ENCODE measurements around the gene RBMS3.

RBMS3 gene

DNA sequence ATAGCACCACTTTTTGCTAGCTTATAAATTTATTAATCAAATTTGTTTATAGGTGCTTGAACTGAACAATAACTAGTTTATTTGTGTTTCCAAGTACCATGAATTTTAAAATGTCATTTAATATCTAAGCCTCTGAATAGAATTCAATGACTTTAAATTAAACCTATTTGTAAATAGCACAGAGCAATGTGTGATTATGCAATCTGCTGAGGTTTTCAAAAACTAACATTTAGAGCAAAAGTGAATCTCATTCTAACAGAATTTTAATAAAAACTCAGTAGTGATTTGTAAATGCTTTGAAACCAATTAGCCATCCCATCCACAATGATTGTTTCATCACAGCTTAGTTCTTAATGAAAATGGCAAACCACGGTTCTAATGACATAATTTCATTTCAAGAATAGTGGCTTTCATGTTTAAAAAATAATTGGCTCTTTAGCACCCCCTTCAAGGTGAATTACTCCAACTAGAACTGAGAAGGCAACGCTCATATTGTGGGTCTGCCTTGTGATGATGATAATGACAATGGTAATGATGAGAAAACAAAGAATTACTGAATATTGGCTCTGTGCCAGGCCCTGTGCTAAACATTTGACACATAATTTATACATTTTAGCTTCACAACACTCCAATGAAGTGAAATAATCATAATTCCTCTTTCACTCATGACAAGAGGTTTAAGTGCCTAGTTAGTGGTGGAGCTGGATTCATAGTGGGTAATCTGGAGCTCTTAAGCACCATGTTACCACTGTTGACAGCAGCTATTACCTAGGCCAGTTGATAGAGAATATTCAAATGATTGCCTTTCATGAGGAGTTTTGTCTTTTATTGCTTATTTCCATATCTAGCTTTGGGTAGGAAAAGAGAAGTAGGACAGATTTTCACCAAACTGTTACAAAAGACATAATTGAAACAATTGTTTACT is 145.7 kb downstream of the RBMS3 start:
- Histone ChIP-seq H2BK120ac (ENCODE audit: insufficient read depth, low read length, poor library complexity) (no peak overlapping the region), H3K4me2 (ENCODE audit: low read length) (no peak overlapping the region), H3K27me3 (ENCODE audit: insufficient read depth, low read length) (no peaks in the 10 kb centered on the region), H2BK5ac (ENCODE audit: low read depth, low read length, poor library complexity) (no peak overlapping the region), H3K79me1 (ENCODE audit: low read length) (peaks cover 4% of the 10 kb centered on the region), H2BK12ac (ENCODE audit: low read length) (no peak overlapping the region), H3K79me2 (ENCODE audit: control insufficient read depth, insufficient read depth, low read length, poor library complexity) (peaks cover under 1% of the 10 kb centered on the region), H3K4me3 (ENCODE audit: low read depth, low read length) (no peak overlapping the region), H3K4ac (ENCODE audit: low read depth, low read length) (no peak overlapping the region), H3K14ac (ENCODE audit: low read length) (no peak overlapping the region), H3K23ac (ENCODE audit: low read length) (no peak overlapping the region), H4K91ac (ENCODE audit: low read depth, low read length) (no peak overlapping the region), H4K12ac (ENCODE audit: low read depth, low read length) (no peak overlapping the region), H3K27ac (ENCODE audit: low read depth, low read length) (no peak overlapping the region), H2AFZ (ENCODE audit: insufficient read depth, low read length, poor library complexity) (no peak overlapping the region), H3K36me3 (ENCODE audit: control insufficient read depth in 1 of 2, insufficient read depth in 2 of 2, low read length in 2 of 2) (no peaks in the 10 kb centered on the region), H4K8ac (ENCODE audit: low read depth, low read length) (no peak overlapping the region), H2AK5ac (ENCODE audit: low read length) (no peak overlapping the region), H3K18ac (ENCODE audit: low read length) (no peak overlapping the region), H3K4me1 (ENCODE audit: control insufficient read depth in 1 of 2, insufficient read depth in 2 of 2, low read length in 2 of 2) (peaks cover 2% of the 10 kb centered on the region in 2 experiments), H3K9me3 (ENCODE audit: insufficient read depth, low read depth, low read length) (no peaks in the 10 kb centered on the region), H3K9ac (ENCODE audit: low read length) (no peak overlapping the region)
- DNase-seq, result no peak
- no CpG with 5 or more reads among the region's 2 CpGs for WGBS (ENCODE audit: extremely low coverage, insufficient coverage, insufficient read length)

- Histone ChIP-seq H3K4me2 (ENCODE audit: low read length) (no peak overlapping the region), H2AK5ac (ENCODE audit: low read length) (no peak overlapping the region), H2BK5ac (ENCODE audit: low read depth, low read length, poor library complexity) (peak overlapping the region; percentile 9), H3K4ac (ENCODE audit: low read depth, low read length) (no peak overlapping the region), H3K9me3 (ENCODE audit: insufficient read depth, low read depth, low read length) (no peaks in the 10 kb centered on the region), H3K4me1 (ENCODE audit: control insufficient read depth in 1 of 2, insufficient read depth in 2 of 2, low read length in 2 of 2) (peaks cover 2 to 3% of the 10 kb centered on the region in 2 experiments), H2AFZ (ENCODE audit: insufficient read depth, low read length, poor library complexity) (no peak overlapping the region), H4K8ac (ENCODE audit: low read depth, low read length) (no peak overlapping the region), H2BK120ac (ENCODE audit: insufficient read depth, low read length, poor library complexity) (no peak overlapping the region), H4K91ac (ENCODE audit: low read depth, low read length) (no peak overlapping the region), H3K79me2 (ENCODE audit: control insufficient read depth, insufficient read depth, low read length, poor library complexity) (peaks cover 1% of the 10 kb centered on the region), H3K4me3 (ENCODE audit: low read depth, low read length) (no peak overlapping the region), H3K18ac (ENCODE audit: low read length) (no peak overlapping the region), H2BK12ac (ENCODE audit: low read length) (no peak overlapping the region), H3K23ac (ENCODE audit: low read length) (no peak overlapping the region), H3K14ac (ENCODE audit: low read length) (no peak overlapping the region), H4K12ac (ENCODE audit: low read depth, low read length) (no peak overlapping the region), H3K27ac (ENCODE audit: low read depth, low read length) (peak overlapping the region; percentile 58), H3K27me3 (ENCODE audit: insufficient read depth, low read length) (no peaks in the 10 kb centered on the region), H3K79me1 (ENCODE audit: low read length) (peaks cover 10% of the 10 kb centered on the region), H3K36me3 (ENCODE audit: control insufficient read depth in 1 of 2, insufficient read depth in 2 of 2, low read length in 2 of 2) (no peaks in the 10 kb centered on the region), H3K9ac (ENCODE audit: low read length) (no peak overlapping the region)
- no peak for DNase-seq
- WGBS (ENCODE audit: extremely low coverage, insufficient coverage, insufficient read length), result no CpG with 5 or more reads among the region's 7 CpGs
These were observed 146.6 kb downstream of the RBMS3 start for GRCh38 chr3:29427266-29428103.

DNA sequence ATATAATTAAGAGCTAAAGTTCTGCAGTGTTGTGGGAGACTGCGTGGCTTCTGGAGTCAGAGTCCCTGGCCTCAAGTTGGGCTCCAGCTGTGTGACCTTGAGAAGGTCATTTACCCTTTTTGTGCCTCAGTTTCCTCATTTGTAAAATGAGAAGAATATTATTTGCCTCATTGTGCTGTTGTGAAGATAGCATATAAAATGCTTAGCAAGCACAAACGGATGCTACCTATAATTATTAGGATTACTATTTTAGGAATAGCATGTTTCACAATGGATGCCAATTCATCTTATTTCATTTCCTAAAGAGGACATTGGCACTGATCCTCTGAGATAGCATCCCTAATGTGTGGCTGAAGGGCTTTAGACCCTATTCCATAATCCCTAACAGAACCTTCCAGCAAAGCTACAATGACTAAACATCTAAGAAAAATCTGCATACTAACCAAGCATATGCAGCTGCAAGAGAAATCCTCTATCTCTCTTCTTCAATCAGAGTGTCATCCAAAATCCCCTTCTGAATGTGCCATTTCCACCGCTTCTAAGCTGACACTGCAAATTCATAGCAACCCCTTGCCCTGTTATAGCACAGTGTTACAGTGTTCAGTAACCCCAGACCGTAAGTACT is 148.3 kb downstream of the RBMS3 start:
- H3K79me1 ChIP-seq (ENCODE audit: low read length), result peaks cover 10% of the 10 kb centered on the region

DNA sequence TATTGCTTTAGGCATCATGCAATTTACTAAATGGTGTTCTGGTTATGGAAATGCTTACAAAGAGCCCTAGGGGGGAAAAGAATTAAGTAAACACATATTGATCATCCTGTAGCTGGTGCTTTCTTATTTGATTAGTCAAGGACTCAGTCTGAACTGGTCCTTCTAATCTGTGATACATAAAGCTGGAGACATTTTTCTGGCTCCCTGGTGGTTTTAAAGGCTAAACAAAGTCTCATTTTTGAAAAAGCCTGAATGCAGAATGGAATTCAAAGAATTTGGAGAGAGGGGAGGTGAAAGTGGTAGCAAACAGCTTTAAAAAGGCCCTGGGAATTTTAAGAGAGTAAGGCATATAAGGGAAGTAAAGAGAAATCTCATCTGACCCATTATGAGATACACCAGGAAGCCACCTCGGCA is 149.7 kb downstream of the RBMS3 start:
- Histone ChIP-seq H4K12ac (ENCODE audit: low read depth, low read length) (no peak overlapping the region), H3K4me2 (ENCODE audit: low read length) (no peak overlapping the region), H3K36me3 (ENCODE audit: control insufficient read depth in 1 of 2, insufficient read depth in 2 of 2, low read length in 2 of 2) (peaks cover 0 to 1% of the 10 kb centered on the region in 2 experiments), H3K27me3 (ENCODE audit: insufficient read depth, low read length) (no peaks in the 10 kb centered on the region), H3K23ac (ENCODE audit: low read length) (no peak overlapping the region), H2BK12ac (ENCODE audit: low read length) (no peak overlapping the region), H3K14ac (ENCODE audit: low read length) (no peak overlapping the region), H2AK5ac (ENCODE audit: low read length) (no peak overlapping the region), H2AFZ (ENCODE audit: insufficient read depth, low read length, poor library complexity) (no peak overlapping the region), H3K27ac (ENCODE audit: low read depth, low read length) (peak overlapping the region; percentile 57), H3K4me3 (ENCODE audit: low read depth, low read length) (no peak overlapping the region), H3K79me2 (ENCODE audit: control insufficient read depth, insufficient read depth, low read length, poor library complexity) (peaks cover 1% of the 10 kb centered on the region), H3K4ac (ENCODE audit: low read depth, low read length) (no peak overlapping the region), H3K18ac (ENCODE audit: low read length) (no peak overlapping the region), H2BK5ac (ENCODE audit: low read depth, low read length, poor library complexity) (no peak overlapping the region), H3K9ac (ENCODE audit: low read length) (no peak overlapping the region), H4K91ac (ENCODE audit: low read depth, low read length) (no peak overlapping the region), H3K4me1 (ENCODE audit: control insufficient read depth in 1 of 2, insufficient read depth in 2 of 2, low read length in 2 of 2) (peaks cover 2 to 5% of the 10 kb centered on the region in 2 experiments), H4K8ac (ENCODE audit: low read depth, low read length) (no peak overlapping the region), H2BK120ac (ENCODE audit: insufficient read depth, low read length, poor library complexity) (no peak overlapping the region), H3K79me1 (ENCODE audit: low read length) (peaks cover 10% of the 10 kb centered on the region), H3K9me3 (ENCODE audit: insufficient read depth, low read depth, low read length) (no peaks in the 10 kb centered on the region)
- no CpG with 5 or more reads among the region's 1 CpG for WGBS (ENCODE audit: extremely low coverage, insufficient coverage, insufficient read length)
- DNase-seq, result peak in 1 of 2 donors; percentile 25

More for the DNA sequence above, 148.3 kb downstream of the RBMS3 start:
- H2AK5ac ChIP-seq (ENCODE audit: low read length), result no peak overlapping the region
- H3K23ac ChIP-seq (ENCODE audit: low read length), result no peak overlapping the region
- no peak overlapping the region for H2BK120ac ChIP-seq (ENCODE audit: insufficient read depth, low read length, poor library complexity)
- H2BK12ac ChIP-seq (ENCODE audit: low read length), result peak overlapping the region; percentile 78
- H3K9ac ChIP-seq (ENCODE audit: low read length), result no peak overlapping the region
- no peak overlapping the region for H3K4ac ChIP-seq (ENCODE audit: low read depth, low read length)
- no peaks in the 10 kb centered on the region for H3K36me3 ChIP-seq (ENCODE audit: control insufficient read depth in 1 of 2, insufficient read depth in 2 of 2, low read length in 2 of 2)
- no peak overlapping the region for H4K12ac ChIP-seq (ENCODE audit: low read depth, low read length)
- H3K18ac ChIP-seq (ENCODE audit: low read length), result no peak overlapping the region
- peaks cover 2 to 3% of the 10 kb centered on the region in 2 experiments for H3K4me1 ChIP-seq (ENCODE audit: control insufficient read depth in 1 of 2, insufficient read depth in 2 of 2, low read length in 2 of 2)
- no peak overlapping the region for H3K4me2 ChIP-seq (ENCODE audit: low read length)
- H3K9me3 ChIP-seq (ENCODE audit: insufficient read depth, low read depth, low read length), result no peaks in the 10 kb centered on the region
- H3K14ac ChIP-seq (ENCODE audit: low read length), result no peak overlapping the region
- H4K8ac ChIP-seq (ENCODE audit: low read depth, low read length), result no peak overlapping the region
- no peak overlapping the region for H2BK5ac ChIP-seq (ENCODE audit: low read depth, low read length, poor library complexity)
- no peak for DNase-seq
- no CpG with 5 or more reads among the region's 4 CpGs for WGBS (ENCODE audit: extremely low coverage, insufficient coverage, insufficient read length)
- H3K27ac ChIP-seq (ENCODE audit: low read depth, low read length), result no peak overlapping the region
- no peaks in the 10 kb centered on the region for H3K27me3 ChIP-seq (ENCODE audit: insufficient read depth, low read length)
- H3K79me2 ChIP-seq (ENCODE audit: control insufficient read depth, insufficient read depth, low read length, poor library complexity), result peaks cover 1% of the 10 kb centered on the region
- no peak overlapping the region for H4K91ac ChIP-seq (ENCODE audit: low read depth, low read length)
- no peak overlapping the region for H2AFZ ChIP-seq (ENCODE audit: insufficient read depth, low read length, poor library complexity)
- no peak overlapping the region for H3K4me3 ChIP-seq (ENCODE audit: low read depth, low read length)
